Mucosa of descending colon (tissue), 3 donors: Measurements from ENCODE around the gene CCND2. TPM values are rescaled to one million over a fixed set of nuclear protein-coding genes. Genes with fewer than 3 reads are reported as not detected.

Source experiments
- ATAC-seq: fragments of 200-7000 bp; cut with Tn5 transposase; one replicate; pipeline ENCODE4 v1.9.1; 2020; ENCODE audit warnings: mild to moderate bottlenecking, moderate library complexity
- DNase-seq, 3 donors: peaks; one replicate each; pipeline ENCODE4 v3.0.0-alpha.2; 2020
- H3K36me3 ChIP-seq: fragments of 200-600 bp; one replicate; pipeline ENCODE4 v1.8.0; 2021; ENCODE audit warnings: low read depth, mild to moderate bottlenecking
- H3K4me1 ChIP-seq: fragments of 200-600 bp; one replicate; pipeline ENCODE4 v1.8.0; 2021; ENCODE audit warnings: low read depth, mild to moderate bottlenecking
- H3K4me3 ChIP-seq: fragments of 200-600 bp; one replicate; pipeline ENCODE4 v1.8.0; 2021; ENCODE audit warnings: mild to moderate bottlenecking
- H3K9me3 ChIP-seq: fragments of 200-600 bp; one replicate; pipeline ENCODE4 v1.8.0; 2021; ENCODE audit warnings: mild to moderate bottlenecking
- intact Hi-C, 2 donors: fragments of 100-400 bp; cut with DNase I in 1 of 2; cut with micrococcal nuclease in 1 of 2; formaldehyde crosslinking; loops; one replicate each; pipeline versions ENCODE4 v1.11.0 to v1.11.1; 2022; cut with DNase I, micrococcal nuclease
- total RNA-seq, 3 donors: library from RNA; stranded (reverse); fragmentation: NEBNext Ultra II Directional in 2 of 3; extraction: Animal tissue kit (Norgen Biotek cat#: 25700) in 2 of 3; gene quantifications; one replicate each; pipeline versions ENCODE4 v1.2.1 to v1.2.4, GENCODE V29; 2021 to 2023
- TF ChIP-seq, protein P1 (sequence below): fragments of 200-600 bp; IDR thresholded peaks from one replicate; pipeline ENCODE4 v1.8.0; 2022; ENCODE audit warnings: antibody characterized with exemption, mild to moderate bottlenecking
- donor health status: DM: no; HTN: no; CAD: no; lungs with moderate emphysema.
- donor health status: DM: no; HTN: no; CAD: no.
- donor health status: DM: no; HTN: yes; CAD: no.

Gene CCND2
- total RNA-seq, 3 donors from 2014 or later = 105 to 236 (median 130) TPM

DNA sequence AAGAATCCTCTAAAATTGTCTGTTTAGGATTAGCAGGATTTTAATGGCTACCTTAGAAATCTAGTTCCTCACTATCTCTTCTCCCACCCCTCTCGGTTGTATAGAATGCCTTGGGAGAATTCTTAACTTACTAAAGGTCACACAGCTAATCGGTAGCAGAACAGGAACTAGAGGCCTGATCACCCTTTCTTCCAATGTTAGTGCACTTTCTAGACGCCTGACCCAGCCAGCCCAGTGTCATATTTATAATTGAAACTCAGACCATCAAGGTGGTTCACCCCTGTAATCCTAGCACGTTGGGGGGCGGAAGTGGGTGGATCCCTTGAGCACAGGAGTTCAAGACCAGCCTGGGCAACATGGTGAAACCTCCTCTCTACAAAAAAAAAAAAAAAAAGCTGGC is 49.2 kb downstream of the CCND2 start:
- no peaks in the 10 kb centered on the region for H3K9me3 ChIP-seq
- no peaks in the 10 kb centered on the region for H3K36me3 ChIP-seq
- TF ChIP-seq, protein P1, sequence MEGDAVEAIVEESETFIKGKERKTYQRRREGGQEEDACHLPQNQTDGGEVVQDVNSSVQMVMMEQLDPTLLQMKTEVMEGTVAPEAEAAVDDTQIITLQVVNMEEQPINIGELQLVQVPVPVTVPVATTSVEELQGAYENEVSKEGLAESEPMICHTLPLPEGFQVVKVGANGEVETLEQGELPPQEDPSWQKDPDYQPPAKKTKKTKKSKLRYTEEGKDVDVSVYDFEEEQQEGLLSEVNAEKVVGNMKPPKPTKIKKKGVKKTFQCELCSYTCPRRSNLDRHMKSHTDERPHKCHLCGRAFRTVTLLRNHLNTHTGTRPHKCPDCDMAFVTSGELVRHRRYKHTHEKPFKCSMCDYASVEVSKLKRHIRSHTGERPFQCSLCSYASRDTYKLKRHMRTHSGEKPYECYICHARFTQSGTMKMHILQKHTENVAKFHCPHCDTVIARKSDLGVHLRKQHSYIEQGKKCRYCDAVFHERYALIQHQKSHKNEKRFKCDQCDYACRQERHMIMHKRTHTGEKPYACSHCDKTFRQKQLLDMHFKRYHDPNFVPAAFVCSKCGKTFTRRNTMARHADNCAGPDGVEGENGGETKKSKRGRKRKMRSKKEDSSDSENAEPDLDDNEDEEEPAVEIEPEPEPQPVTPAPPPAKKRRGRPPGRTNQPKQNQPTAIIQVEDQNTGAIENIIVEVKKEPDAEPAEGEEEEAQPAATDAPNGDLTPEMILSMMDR = no peak
- no peak for DNase-seq
- peaks cover 11% of the 10 kb centered on the region for H3K4me1 ChIP-seq
- no peak for ATAC-seq
- no peak overlapping the region for H3K4me3 ChIP-seq
- intact Hi-C loops = no loop called here

Other genes with a start within 250 kb of the CCND2 start
- gene TIGAR, start 47.5 kb downstream of the CCND2 start, total RNA-seq = 10 to 100 TPM; 11.4 to 17.0 (median 11.6) TPM
- gene FGF23, start 106.0 kb downstream of the CCND2 start, total RNA-seq = not detected
- not detected for gene FGF6, start 172.1 kb downstream of the CCND2 start, total RNA-seq